Neuronal stem cell (in vitro differentiated cells): Measurements from ENCODE around the gene OR52A5.

ENCODE experiments used
- DNase-seq: peaks from one replicate; pipeline ENCODE4 v3.0.0-alpha.2; 2013; ENCODE audit warnings: low spot score
- H2AFZ ChIP-seq: one replicate; pipeline ENCODE4 v1.6.1; 2013; ENCODE audit warnings: mild to moderate bottlenecking, low read length, inconsistent platforms
- H2AK5ac ChIP-seq: 2 replicates; pipeline ENCODE4 v1.6.1; 2013; ENCODE audit warnings: low read depth, mild to moderate bottlenecking, inconsistent platforms, low read length, moderate library complexity, mixed read lengths
- H2BK120ac ChIP-seq: 2 replicates; pipeline ENCODE4 v1.6.1; 2013; ENCODE audit warnings: low read depth, mild to moderate bottlenecking, inconsistent platforms, low read length, moderate library complexity, mixed read lengths
- H2BK12ac ChIP-seq: one replicate; pipeline ENCODE4 v1.6.1; 2013; ENCODE audit warnings: low read length, inconsistent platforms
- H2BK15ac ChIP-seq: 2 replicates; pipeline ENCODE4 v1.6.1; 2013; ENCODE audit warnings: mild to moderate bottlenecking, low read length, inconsistent platforms, mixed read lengths
- H2BK5ac ChIP-seq: one replicate; pipeline ENCODE4 v1.6.1; 2013; ENCODE audit warnings: inconsistent platforms, mild to moderate bottlenecking, low read length, moderate library complexity
- H3K14ac ChIP-seq: one replicate; pipeline ENCODE4 v1.6.1; 2013; ENCODE audit warnings: low read length, inconsistent platforms
- H3K18ac ChIP-seq: 2 replicates; pipeline ENCODE4 v1.6.1; 2013; ENCODE audit warnings: low read length, inconsistent platforms
- H3K23ac ChIP-seq: 2 replicates; pipeline ENCODE4 v1.6.1; 2013; ENCODE audit warnings: low read depth, mild to moderate bottlenecking, mixed read lengths, low read length, inconsistent platforms; ENCODE audit not compliant: poor library complexity
- H3K27ac ChIP-seq: replicated peaks from 3 replicates; pipeline ENCODE4 v1.5.1; 2013; ENCODE audit warnings: low read length, inconsistent platforms
- H3K27me3 ChIP-seq, 3 experiments: 2 replicates each; pipeline ENCODE4 v1.6.1; 2013; ENCODE audit warnings: low read length in 3 of 3, mild to moderate bottlenecking in 2 of 3, inconsistent platforms in 1 of 3, low read depth in 1 of 3, mixed read lengths in 1 of 3, moderate library complexity in 1 of 3; ENCODE audit not compliant: control insufficient read depth in 3 of 3, insufficient read depth in 3 of 3
- H3K36me3 ChIP-seq, 2 donors: replicated peaks in 1 of 2; 2 replicates each; pipeline ENCODE4 v1.6.1; 2013; ENCODE audit warnings: low read length in 2 of 2; ENCODE audit not compliant: control insufficient read depth in 2 of 2, insufficient read depth in 2 of 2
- H3K4ac ChIP-seq: 2 replicates; pipeline ENCODE4 v1.6.1; 2013; ENCODE audit warnings: inconsistent platforms, mild to moderate bottlenecking, low read length, moderate library complexity
- H3K4me1 ChIP-seq, 2 donors: 1 replicate in 1 of 2; 2 replicates in 1 of 2; pipeline ENCODE4 v1.6.1; 2013; ENCODE audit warnings: low read length in 2 of 2, low read depth in 1 of 2; ENCODE audit not compliant: control insufficient read depth in 2 of 2, insufficient read depth in 1 of 2
- H3K4me2 ChIP-seq: one replicate; pipeline ENCODE4 v1.6.1; 2013; ENCODE audit warnings: mild to moderate bottlenecking, low read length, inconsistent platforms; ENCODE audit not compliant: insufficient read depth, poor library complexity, severe bottlenecking
- H3K4me3 ChIP-seq, 2 donors: 2 replicates each; pipeline ENCODE4 v1.5.1; 2013; ENCODE audit warnings: low read length in 2 of 2, mild to moderate bottlenecking in 2 of 2, inconsistent platforms in 1 of 2, moderate library complexity in 1 of 2
- H3K79me1 ChIP-seq: one replicate; pipeline ENCODE4 v1.6.1; 2013; ENCODE audit warnings: low read depth, mild to moderate bottlenecking, inconsistent platforms, low read length, moderate library complexity
- H3K9ac ChIP-seq: one replicate; pipeline ENCODE4 v1.6.1; 2013; ENCODE audit warnings: mild to moderate bottlenecking, low read depth, low read length, inconsistent platforms; ENCODE audit not compliant: poor library complexity
- H3K9me3 ChIP-seq, 2 donors: replicated peaks in 1 of 2; 2 replicates each; pipeline versions ENCODE3 to v1.6.1; 2013; ENCODE audit warnings: low read length in 2 of 2, mild to moderate bottlenecking in 2 of 2, inconsistent platforms in 1 of 2, low read depth in 1 of 2, mixed read lengths in 1 of 2, moderate library complexity in 1 of 2; ENCODE audit not compliant: control insufficient read depth in 2 of 2, insufficient read depth in 1 of 2
- H4K8ac ChIP-seq: one replicate; pipeline ENCODE4 v1.6.1; 2013; ENCODE audit warnings: low read depth, mild to moderate bottlenecking, inconsistent platforms, low read length, moderate library complexity
- H4K91ac ChIP-seq: one replicate; pipeline ENCODE4 v1.6.1; 2013; ENCODE audit warnings: low read length, low read depth, mild to moderate bottlenecking, inconsistent platforms; ENCODE audit not compliant: poor library complexity
- WGBS, 2 donors: extraction: QIAGEN DNeasy Blood & Tissue Kit; methylation state at CpG; one replicate each; pipeline ENCODE4 v1.1.7; 2013; ENCODE audit warnings: missing lambda C conversion rate in 2 of 2, mixed read lengths in 1 of 2; ENCODE audit not compliant: insufficient read length in 2 of 2, insufficient replicate concordance in 1 of 2; ENCODE audit errors: extremely low coverage in 2 of 2; 5-methylcytosine and 5-hydroxymethylcytosine counted together

Gene OR52A5

DNA sequence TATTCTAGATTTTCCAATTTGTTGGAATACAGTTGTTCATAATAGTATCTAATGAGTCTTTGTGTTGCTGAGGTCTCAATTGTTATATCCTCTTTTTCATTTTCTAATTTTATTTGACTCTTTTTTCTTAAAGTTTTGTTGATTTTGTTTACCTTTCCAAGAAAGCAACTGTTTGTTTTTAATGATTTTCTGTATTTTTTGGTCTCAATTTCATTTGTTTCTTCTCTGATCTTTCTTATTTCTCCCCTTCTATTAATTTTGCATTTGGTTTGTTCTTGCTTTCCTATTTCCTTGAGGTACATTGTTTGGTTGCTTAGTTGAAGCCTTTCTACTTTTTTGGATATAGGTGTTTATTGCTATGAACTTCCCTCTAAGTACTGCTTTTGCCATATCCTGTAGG lies 21.6 kb upstream of the OR52A5 start:
- Histone ChIP-seq H3K4me1 (no peaks in the 10 kb centered on the region), H3K4me2 (no peak overlapping the region), H3K9me3 (no peaks in the 10 kb centered on the region), H3K36me3 (no peaks in the 10 kb centered on the region), H3K4ac (no peak overlapping the region), H4K8ac (no peak overlapping the region), H2BK15ac (no peak overlapping the region), H2AK5ac (no peak overlapping the region), H3K18ac (no peak overlapping the region), H3K14ac (no peak overlapping the region), H2AFZ (no peak overlapping the region), H3K79me1 (no peaks in the 10 kb centered on the region), H4K91ac (no peak overlapping the region), H2BK120ac (no peak overlapping the region), H3K4me3 (no peak overlapping the region), H3K27me3 (no peaks in the 10 kb centered on the region), H2BK5ac (no peak overlapping the region), H3K23ac (no peak overlapping the region), H3K9ac (no peak overlapping the region), H2BK12ac (no peak overlapping the region), H3K27ac (no peak overlapping the region)
- no peak for DNase-seq

GRCh38 chr11:5154657-5155056 lies 16.5 kb upstream of the OR52A5 start, which contains the start of gene OR52A1:
Gene OR52A1, minus strand, starts transcription at chr11:5154757. Its CDS starts 2,388 bp downstream, at chr11:5152369.
- no CpG with 5 or more reads among the region's 3 CpGs for WGBS, 2 donors
- H3K4ac ChIP-seq, result no peak within 1 kb of the TSS

GRCh38 chr11:5153574-5154431 lies 15.6 kb upstream of the OR52A5 start:
- DNase-seq, result no peak
- H3K4me3 ChIP-seq, result no peak overlapping the region
- H3K4ac ChIP-seq, result no peak overlapping the region
- H3K27me3 ChIP-seq, result no peaks in the 10 kb centered on the region
- H3K23ac ChIP-seq, result no peak overlapping the region
- no peak overlapping the region for H4K91ac ChIP-seq
- no peak overlapping the region for H4K8ac ChIP-seq
- H3K9me3 ChIP-seq, result no peaks in the 10 kb centered on the region
- H3K9ac ChIP-seq, result no peak overlapping the region
- H3K18ac ChIP-seq, result no peak overlapping the region
- H2BK15ac ChIP-seq, result no peak overlapping the region
- H3K36me3 ChIP-seq, result no peaks in the 10 kb centered on the region
- no peak overlapping the region for H3K14ac ChIP-seq
- no peak overlapping the region for H3K4me2 ChIP-seq
- WGBS, 2 donors, result no CpG with 5 or more reads among the region's 3 CpGs
- H2BK120ac ChIP-seq, result no peak overlapping the region
- no peak overlapping the region for H2AK5ac ChIP-seq
- no peak overlapping the region for H2BK12ac ChIP-seq
- H2AFZ ChIP-seq, result no peak overlapping the region
- H3K79me1 ChIP-seq, result no peaks in the 10 kb centered on the region
- H3K4me1 ChIP-seq, result no peaks in the 10 kb centered on the region
- no peak overlapping the region for H2BK5ac ChIP-seq
- H3K27ac ChIP-seq, result no peak overlapping the region

More at GRCh38 chr11:5154657-5155056, 16.5 kb upstream of the OR52A5 start, which contains the start of gene OR52A1:
- Histone ChIP-seq H3K27me3 (no peaks in the 10 kb centered on the region), H3K9ac (no peak within 1 kb of the TSS), H3K14ac (no peak within 1 kb of the TSS), H2BK5ac (no peak within 1 kb of the TSS), H3K79me1 (no peaks in the 10 kb centered on the region), H4K91ac (no peak within 1 kb of the TSS), H3K23ac (no peak within 1 kb of the TSS), H3K4me2 (no peak within 1 kb of the TSS), H2BK15ac (no peak within 1 kb of the TSS), H2AK5ac (no peak within 1 kb of the TSS), H3K9me3 (no peaks in the 10 kb centered on the region), H3K18ac (no peak within 1 kb of the TSS), H2BK12ac (no peak within 1 kb of the TSS), H3K36me3 (no peaks in the 10 kb centered on the region), H3K4me1 (no peaks in the 10 kb centered on the region), H3K4me3 (no peak within 1 kb of the TSS), H3K27ac (no peak within 1 kb of the TSS), H4K8ac (no peak within 1 kb of the TSS), H2BK120ac (no peak within 1 kb of the TSS), H2AFZ (no peak within 1 kb of the TSS)
- no peak for DNase-seq

GRCh38 chr11:5151713-5152153 lies 13.6 kb upstream of the OR52A5 start:
- Histone ChIP-seq H3K27me3 (no peaks in the 10 kb centered on the region), H2BK120ac (no peak overlapping the region), H3K23ac (no peak overlapping the region), H3K79me1 (no peaks in the 10 kb centered on the region), H2AK5ac (no peak overlapping the region), H3K36me3 (no peaks in the 10 kb centered on the region), H3K4me2 (no peak overlapping the region), H3K4ac (no peak overlapping the region), H3K18ac (no peak overlapping the region), H4K91ac (no peak overlapping the region), H2AFZ (no peak overlapping the region), H2BK5ac (no peak overlapping the region), H3K4me3 (no peak overlapping the region), H3K9ac (no peak overlapping the region), H3K4me1 (no peaks in the 10 kb centered on the region), H2BK15ac (no peak overlapping the region), H3K27ac (no peak overlapping the region), H2BK12ac (no peak overlapping the region), H3K9me3 (no peaks in the 10 kb centered on the region), H3K14ac (no peak overlapping the region), H4K8ac (no peak overlapping the region)
- DNase-seq, result no peak
- no CpG with 5 or more reads among the region's 3 CpGs for WGBS, 2 donors
